ENCODE results near the gene SELENOO. TPM values are rescaled to one million over a fixed set of nuclear protein-coding genes. Genes with fewer than 3 reads are reported as not detected.

Gene SELENOO
- total and polyA plus RNA-seq, 2 of the 13 experiments (the other 11 are each of a cell fraction or from before 2014, with no cell fraction given): 14.4 to 19.0 TPM

GRCh38 chr22:50171965-50172421, 28.8 kb upstream of the SELENOO start (continued):
- TF ChIP-seq AHDC1 (CRISPR knock-in tag; IDR thresholded peaks at IDR 0.05; ENCODE audit: borderline replicate concordance) (no peak), FOXP4 (CRISPR knock-in tag; IDR thresholded peaks at IDR 0.05) (no peak), KLF6 (CRISPR knock-in tag; IDR thresholded peaks at IDR 0.05) (no peak), KDM5A (IDR thresholded peaks at IDR 0.05; ENCODE audit: borderline replicate concordance, low read length) (no peak), SKI (IDR thresholded peaks at IDR 0.05; ENCODE audit: partially characterized antibody) (peak; percentile 60), JUNB (CRISPR knock-in tag; IDR thresholded peaks at IDR 0.05; ENCODE audit: borderline replicate concordance) (no peak), GTF2F1 (IDR thresholded peaks at IDR 0.05; ENCODE audit: low read length) (no peak), RXRA (CRISPR knock-in tag; IDR thresholded peaks at IDR 0.05) (peak; percentile 31; the same call in 1 of the 2 replicates), ZNF275 (CRISPR knock-in tag; IDR thresholded peaks at IDR 0.05; ENCODE audit: borderline replicate concordance) (no peak), ZNF253 (CRISPR knock-in tag; IDR thresholded peaks at IDR 0.05; ENCODE audit: borderline replicate concordance) (no peak), KMT2A (CRISPR knock-in tag; IDR thresholded peaks at IDR 0.05) (no peak), SETDB1 (CRISPR knock-in tag; IDR thresholded peaks at IDR 0.05; ENCODE audit: borderline replicate concordance) (no peak), DMTF1 (CRISPR knock-in tag; IDR thresholded peaks at IDR 0.05) (no peak), KDM3A (CRISPR knock-in tag; IDR thresholded peaks at IDR 0.05; ENCODE audit: low read depth) (0 out of 2 replicates have a peak, but pooled peaks have one; percentile 31), ZNF549 (CRISPR knock-in tag; IDR thresholded peaks at IDR 0.05) (no peak), ZNF296 (CRISPR knock-in tag; conservative IDR thresholded peaks at IDR 0.05) (no peak), ZNF292 (CRISPR knock-in tag; IDR thresholded peaks at IDR 0.05; ENCODE audit: borderline replicate concordance, low read depth) (no peak), ZNF343 (CRISPR knock-in tag; IDR thresholded peaks at IDR 0.05) (no peak), ZNF143 (CRISPR knock-in tag; IDR thresholded peaks at IDR 0.05) (peak; percentile 33; the same call in 1 of the 2 replicates), MYC (CRISPR knock-in tag; IDR thresholded peaks at IDR 0.05; ENCODE audit: borderline replicate concordance) (peak; percentile 86)

Measured in HepG2 (cell line).